Islet precursor cell (in vitro differentiated cells): ENCODE results near the gene KMT5C.

ENCODE experiments used
- DNase-seq: peaks from one replicate; pipeline ENCODE4 v3.0.0-alpha.2; 2018

Gene KMT5C

GRCh38 chr19:55369653-55370304 is 30.1 kb downstream of the KMT5C start:
- DNase-seq, result peak; percentile 95

GRCh38 chr19:55370305-55370988 is 30.8 kb downstream of the KMT5C start, which contains the start of gene IL11:
IL11 (minus strand) TSS chr19:55370463; CDS start chr19:55370310, 153 bp downstream.
- DNase-seq, result peak; percentile 94

GRCh38 chr19:55372316-55373081 is 32.8 kb downstream of the KMT5C start:
- peak; percentile 77 for DNase-seq

- peak; percentile 70 for DNase-seq
These were observed 33.8 kb downstream of the KMT5C start for GRCh38 chr19:55373306-55373992.

DNA sequence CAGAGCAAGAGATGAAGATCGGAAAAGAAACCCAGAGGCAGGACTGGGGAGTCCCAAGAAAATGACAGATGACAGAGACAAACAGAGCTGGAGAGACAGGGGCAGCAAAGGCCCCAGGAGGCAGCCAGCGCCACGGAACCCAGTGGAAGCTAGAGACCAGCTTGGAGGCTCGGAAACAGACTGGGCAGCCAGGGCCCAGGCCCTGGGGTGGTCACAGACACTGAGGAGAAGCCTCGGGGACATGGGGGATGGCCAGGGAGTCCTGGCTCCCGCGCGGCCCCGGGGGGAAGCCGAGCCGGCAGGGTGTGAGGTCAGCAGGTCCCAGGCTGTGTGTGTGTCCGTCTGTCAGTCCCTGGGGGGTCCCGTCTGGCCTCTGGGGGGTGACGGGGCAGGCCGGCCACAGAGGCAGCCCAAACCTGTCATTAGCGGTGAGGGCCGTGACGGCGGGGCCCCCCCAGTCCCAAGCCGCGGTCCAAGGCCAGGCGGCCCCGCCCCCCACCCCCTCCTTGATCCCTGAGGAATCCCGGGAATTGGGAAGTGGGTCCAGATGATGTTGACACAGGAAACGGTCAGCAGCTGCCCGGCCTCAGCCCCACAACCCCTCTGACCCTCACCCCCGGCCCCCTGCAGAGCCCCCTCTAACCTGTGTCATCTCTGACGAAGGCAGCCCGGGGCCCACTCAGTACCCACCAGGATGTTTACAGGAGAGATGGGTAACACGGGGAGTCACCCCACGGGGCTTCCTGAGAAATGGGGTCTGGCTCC is 34.5 kb downstream of the KMT5C start:
- DNase-seq, result peak; percentile 73

- DNase-seq, result peak; percentile 78
These were observed 36.7 kb downstream of the KMT5C start, which contains the start of gene TMEM190 for GRCh38 chr19:55376241-55376933. TMEM190 (plus strand) TSS chr19:55376826; CDS start chr19:55376854, 28 bp downstream.

DNA sequence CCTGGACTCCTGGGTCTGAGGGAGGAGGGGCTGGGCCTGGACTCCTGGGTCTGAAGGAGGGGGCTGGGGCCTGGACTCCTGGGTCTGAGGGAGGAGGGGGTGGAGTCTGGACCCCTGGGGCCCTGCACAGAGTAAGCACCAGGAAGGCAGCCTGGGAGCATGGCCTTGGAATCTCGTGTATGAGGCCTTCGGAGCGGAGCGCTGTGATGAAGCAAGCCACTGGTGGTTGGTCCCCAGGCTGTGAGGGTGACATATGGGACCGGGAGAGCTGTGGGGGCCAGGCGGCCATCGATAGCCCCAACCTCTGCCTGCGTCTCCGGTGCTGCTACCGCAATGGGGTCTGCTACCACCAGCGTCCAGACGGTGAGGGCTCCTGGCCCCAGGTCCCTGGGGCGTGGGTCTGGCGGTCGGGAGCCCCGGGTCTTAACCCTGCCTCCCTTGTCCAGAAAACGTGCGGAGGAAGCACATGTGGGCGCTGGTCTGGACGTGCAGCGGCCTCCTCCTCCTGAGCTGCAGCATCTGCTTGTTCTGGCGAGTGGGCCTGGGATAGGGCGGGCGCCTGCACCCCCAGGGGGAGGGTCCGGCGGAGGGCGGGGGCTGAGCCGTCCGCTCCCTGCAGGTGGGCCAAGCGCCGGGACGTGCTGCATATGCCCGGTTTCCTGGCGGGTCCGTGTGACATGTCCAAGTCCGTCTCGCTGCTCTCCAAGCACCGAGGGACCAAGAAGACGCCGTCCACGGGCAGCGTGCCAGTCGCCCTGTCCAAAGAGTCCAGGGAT is 37.9 kb downstream of the KMT5C start:
- DNase-seq, result peak; percentile 66

DNA sequence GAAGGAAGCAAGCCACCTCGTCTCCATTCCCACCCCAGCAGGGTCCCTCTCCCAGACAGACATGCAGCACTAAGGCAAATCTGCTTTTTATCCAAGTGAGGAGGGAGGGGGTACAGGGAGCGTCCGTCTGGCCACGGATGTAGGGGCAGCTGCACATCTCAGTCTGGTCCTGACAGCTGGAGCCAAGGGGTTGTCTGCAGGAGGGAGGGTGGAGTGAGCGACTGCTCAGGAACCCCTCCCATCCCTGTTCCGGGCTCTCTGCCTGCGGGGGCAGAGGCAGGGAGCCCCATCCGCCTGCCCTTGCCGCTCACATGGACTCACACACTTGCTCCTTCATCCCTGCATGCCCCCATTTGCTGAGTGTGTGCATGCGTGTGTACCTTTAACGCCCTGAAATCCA is 39.5 kb downstream of the KMT5C start:
- DNase-seq, result no peak

DNA sequence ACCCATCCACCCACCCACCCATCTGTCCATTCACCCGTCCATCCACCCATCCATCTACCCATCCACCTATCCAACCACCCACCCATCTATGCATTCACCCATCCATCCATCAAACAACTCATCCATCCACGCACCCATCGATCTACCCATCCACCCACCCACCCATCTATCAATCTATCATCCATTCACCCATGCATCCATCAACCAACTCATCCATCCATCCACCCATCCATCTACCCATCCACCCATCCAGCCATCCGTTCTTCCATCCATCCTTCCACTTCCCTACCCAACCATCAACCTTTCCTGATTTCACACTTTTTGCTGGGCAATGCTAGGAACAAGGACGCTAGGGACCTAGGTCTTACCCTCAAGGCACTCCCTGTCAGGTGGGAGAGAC is 42.3 kb downstream of the KMT5C start:
- no peak for DNase-seq

DNA sequence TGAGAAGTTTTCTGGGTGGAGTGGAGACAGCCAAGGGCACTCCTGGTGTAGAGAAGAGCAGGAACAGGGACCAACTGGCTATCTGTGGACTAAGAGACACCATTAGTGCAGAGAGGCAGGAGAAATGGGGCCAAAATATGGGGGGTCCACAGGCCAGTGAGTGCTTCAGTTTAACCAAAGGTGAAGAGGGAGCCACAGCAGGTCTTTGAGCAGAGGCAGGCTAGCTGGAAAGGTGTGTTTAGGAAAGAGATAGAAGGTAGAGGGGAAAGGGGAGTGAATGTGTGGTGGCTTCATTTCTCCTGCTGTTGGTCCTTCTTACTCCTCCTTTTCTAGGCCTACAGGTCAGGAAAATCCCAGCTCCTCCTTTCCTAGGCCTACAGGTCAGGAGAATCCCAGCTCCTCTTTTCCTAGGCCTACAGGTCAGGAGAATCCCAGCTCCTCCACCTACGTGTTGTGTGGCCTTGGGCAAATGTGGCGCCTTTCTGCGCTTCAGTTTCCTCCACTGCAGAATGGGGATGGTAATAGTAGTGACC is 42.9 kb downstream of the KMT5C start:
- DNase-seq, result no peak

GRCh38 chr19:55383279-55384130 is 43.8 kb downstream of the KMT5C start:
- DNase-seq, result peak; percentile 85

DNA sequence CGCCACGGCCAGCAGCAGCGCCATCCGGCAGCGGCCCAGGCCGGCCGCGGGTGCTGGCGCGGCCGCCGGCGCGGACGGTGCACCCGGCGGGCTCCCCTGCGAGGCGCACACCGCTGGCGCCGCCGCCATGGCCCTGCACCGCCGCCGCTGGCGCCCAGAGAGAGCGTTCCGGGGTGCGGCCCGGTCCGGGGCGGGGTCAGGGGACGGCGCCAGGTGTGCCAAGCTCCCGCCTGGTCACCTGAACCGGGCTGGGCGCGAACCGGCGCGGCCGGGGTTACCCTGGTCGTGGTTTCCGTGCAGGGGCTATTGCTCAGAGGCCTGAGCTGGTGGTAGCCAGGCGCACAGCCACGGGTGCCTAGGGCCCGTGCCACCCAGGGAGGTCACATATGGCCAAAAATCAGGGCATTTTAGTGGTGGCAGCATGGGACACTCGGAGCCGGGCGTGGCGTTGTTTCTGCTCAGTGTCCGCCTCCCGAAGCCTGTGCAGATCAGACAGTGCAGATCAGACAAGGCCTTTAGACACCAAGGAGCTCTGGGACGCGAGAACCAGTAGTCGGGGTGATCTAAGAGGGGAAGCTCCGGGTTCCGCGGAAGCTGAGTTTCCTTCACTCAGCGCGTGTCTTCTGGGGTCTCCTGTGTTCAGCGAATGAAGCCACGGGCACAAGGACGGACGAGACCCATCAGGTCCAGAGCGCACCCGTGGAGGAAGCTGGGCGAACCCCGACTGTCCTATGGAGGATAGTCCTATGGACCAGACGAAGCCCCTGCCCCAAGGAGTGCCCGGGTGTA is 44.6 kb downstream of the KMT5C start, which contains the start of gene TMEM238:
TMEM238 (minus strand) TSS at position 162 of the 789 bp plus-strand sequence; CDS start at position 129, 33 bp downstream.
- no peak for DNase-seq

DNA sequence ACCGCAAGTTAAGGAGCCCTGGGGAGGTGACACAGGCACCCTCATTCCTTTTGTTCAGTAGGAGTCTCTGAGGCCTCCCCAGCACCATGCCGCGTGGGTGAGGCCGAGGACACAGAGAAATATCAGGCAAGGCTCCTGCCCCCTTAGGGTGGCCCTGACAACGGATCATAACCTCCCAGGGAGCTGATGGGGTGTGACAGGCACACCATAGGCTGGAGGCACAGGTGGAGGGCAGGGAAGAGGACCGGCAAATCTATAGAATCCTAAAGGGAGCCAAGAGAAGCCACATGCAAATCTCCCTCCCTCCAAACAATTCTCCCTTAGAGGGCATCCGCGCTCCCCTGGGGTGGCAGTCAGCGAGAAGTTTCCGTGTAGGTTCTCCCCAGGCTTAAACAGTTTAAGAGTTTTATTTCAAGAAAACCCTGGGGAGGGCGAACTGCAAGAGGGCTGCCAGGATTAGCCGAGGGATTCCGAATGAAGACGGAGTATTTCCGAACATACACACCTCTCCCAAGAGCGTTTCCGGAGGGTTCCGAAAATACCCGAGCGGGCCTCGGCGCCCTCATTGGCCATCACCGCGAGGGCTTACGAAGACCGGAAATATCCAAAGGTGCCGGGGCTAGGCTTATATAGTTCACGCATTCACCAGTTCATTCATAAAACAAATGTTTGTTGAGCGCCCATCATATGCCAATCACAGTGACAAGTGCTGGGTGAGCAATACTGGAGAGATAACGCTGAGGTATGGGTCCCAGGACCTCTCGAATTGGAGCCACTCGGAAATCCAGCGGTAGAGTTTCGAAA is 45.4 kb downstream of the KMT5C start:
- peak; percentile 97 for DNase-seq

GRCh38 chr19:55385724-55386492 is 46.2 kb downstream of the KMT5C start, which contains the start of gene RPL28:
RPL28 (plus strand) TSS chr19:55385932; CDS start chr19:55386358, 426 bp downstream.
- peak; percentile 98 for DNase-seq

GRCh38 chr19:55386493-55386971 is 46.9 kb downstream of the KMT5C start:
- no peak for DNase-seq

- DNase-seq, result no peak
These were observed 48.2 kb downstream of the KMT5C start for GRCh38 chr19:55387736-55388497.
